Measurements from ENCODE around the gene PDGFB.

Gene PDGFB

GRCh38 chr22:39232806-39233709 is 11.7 kb downstream of the PDGFB start:
- in situ Hi-C loops (cut with MboI; ENCODE audit: low sequenced_read_pairs, unreplicated experiment): no loop called here
- DNase-seq (ENCODE audit: low spot score): no peak
- TF ChIP-seq CTCF (IDR thresholded peaks at IDR 0.05; ENCODE audit: borderline replicate concordance, control extremely low read depth, extremely low read depth, insufficient read depth, missing control alignments): no peak

GRCh38 chr22:39232246-39232645 is 12.5 kb downstream of the PDGFB start:
- no peak for DNase-seq (ENCODE audit: low spot score)
- no peak for TF ChIP-seq CTCF (IDR thresholded peaks at IDR 0.05; ENCODE audit: borderline replicate concordance, control extremely low read depth, extremely low read depth, insufficient read depth, missing control alignments)
- in situ Hi-C loops (cut with MboI; ENCODE audit: low sequenced_read_pairs, unreplicated experiment): no loop called here

- DNase-seq (ENCODE audit: low spot score): no peak
- no peak for TF ChIP-seq CTCF (IDR thresholded peaks at IDR 0.05; ENCODE audit: borderline replicate concordance, control extremely low read depth, extremely low read depth, insufficient read depth, missing control alignments)
- in situ Hi-C loops (cut with MboI; ENCODE audit: low sequenced_read_pairs, unreplicated experiment): no loop called here
Measured at GRCh38 chr22:39231197-39231950, 13.4 kb downstream of the PDGFB start.

GRCh38 chr22:39230261-39231196 is 14.3 kb downstream of the PDGFB start:
- TF ChIP-seq CTCF (IDR thresholded peaks at IDR 0.05; ENCODE audit: borderline replicate concordance, control extremely low read depth, extremely low read depth, insufficient read depth, missing control alignments): no peak
- no peak for DNase-seq (ENCODE audit: low spot score)
- in situ Hi-C loops (cut with MboI; ENCODE audit: low sequenced_read_pairs, unreplicated experiment): no loop called here

- no peak for DNase-seq (ENCODE audit: low spot score)
- TF ChIP-seq CTCF (IDR thresholded peaks at IDR 0.05; ENCODE audit: borderline replicate concordance, control extremely low read depth, extremely low read depth, insufficient read depth, missing control alignments): no peak
- in situ Hi-C loops (cut with MboI; ENCODE audit: low sequenced_read_pairs, unreplicated experiment): no loop called here
Measured at GRCh38 chr22:39229688-39230260, 15.0 kb downstream of the PDGFB start.

All from GM13976 (cell line).